Heart left ventricle (tissue), 13 donors: Measurements from ENCODE around the gene MAGEC1.

Experiments used
- POLR2A ChIP-seq, 2 donors: fragments of 450-650 bp; IDR thresholded peaks; one replicate each; pipeline ENCODE4 v1.6.1; 2017; ENCODE audit warnings: antibody characterized with exemption in 2 of 2, mild to moderate bottlenecking in 2 of 2, moderate library complexity in 2 of 2
- TF ChIP-seq, protein P1 (sequence below), 12 donors: fragments of 200-600 bp; sonication (generic) in 4 of 12; IDR thresholded peaks; one replicate each; pipeline versions ENCODE4 v1.5.0 to v1.8.0; 2018 to 2022; ENCODE audit warnings: antibody characterized with exemption in 12 of 12, mild to moderate bottlenecking in 5 of 12
- donor health status: ischemic (EF 13 %, LVEDD 7.1; RV severe dilation, severe dysfunction).
- donor health status: DM: no; HTN: yes; CAD: no.
- donor health status: DM: no; HTN: no; CAD: no.
- donor health status: ischemic (EF 25% LVEDD 6.9; RV normal size, moderate dysfunction).
- donor health status: ischemic (EF 25% LVEDD 5.7; RV mildly dilated, moderate dysfunction).
- donor health status: ischemic (EF 35%, LVEDD 5.7; RV mildly dilated, moderate dysfunction).
- donor health status: nonischemic (EF 11% LVEDD 7.7; RV severe dilation, severe dysfunction).
- donor health status: DM: yes; HTN: yes; CAD: no.
- donor health status: PGD.
- donor health status: ischemic (EF 29% LVEDD 5.4; RV normal size, mild dysfunction).
- donor health status: nonischemic (EF 23%, LVEDD 6.1; RV moderate dilation, normal function).

DNA sequence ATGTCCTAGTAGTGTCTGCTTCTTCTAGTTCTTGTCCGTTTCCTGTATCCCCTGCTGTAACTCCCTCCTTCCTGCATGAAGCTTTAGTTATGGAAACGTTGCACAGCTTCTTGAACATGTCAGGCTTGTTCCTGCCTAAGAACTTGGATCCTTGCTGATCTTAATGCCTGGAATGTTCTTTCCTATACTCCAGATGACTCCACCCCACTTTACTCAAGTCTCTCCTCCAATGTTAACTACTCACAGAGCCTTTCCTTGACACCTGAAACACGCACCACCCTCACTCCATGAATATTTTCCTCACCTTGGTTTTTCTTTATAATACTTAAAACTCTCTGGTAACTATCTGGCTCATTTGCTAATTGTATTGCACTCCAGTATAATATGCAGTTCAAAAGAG lies 46.2 kb upstream of the MAGEC1 start:
- TF ChIP-seq, protein P1, sequence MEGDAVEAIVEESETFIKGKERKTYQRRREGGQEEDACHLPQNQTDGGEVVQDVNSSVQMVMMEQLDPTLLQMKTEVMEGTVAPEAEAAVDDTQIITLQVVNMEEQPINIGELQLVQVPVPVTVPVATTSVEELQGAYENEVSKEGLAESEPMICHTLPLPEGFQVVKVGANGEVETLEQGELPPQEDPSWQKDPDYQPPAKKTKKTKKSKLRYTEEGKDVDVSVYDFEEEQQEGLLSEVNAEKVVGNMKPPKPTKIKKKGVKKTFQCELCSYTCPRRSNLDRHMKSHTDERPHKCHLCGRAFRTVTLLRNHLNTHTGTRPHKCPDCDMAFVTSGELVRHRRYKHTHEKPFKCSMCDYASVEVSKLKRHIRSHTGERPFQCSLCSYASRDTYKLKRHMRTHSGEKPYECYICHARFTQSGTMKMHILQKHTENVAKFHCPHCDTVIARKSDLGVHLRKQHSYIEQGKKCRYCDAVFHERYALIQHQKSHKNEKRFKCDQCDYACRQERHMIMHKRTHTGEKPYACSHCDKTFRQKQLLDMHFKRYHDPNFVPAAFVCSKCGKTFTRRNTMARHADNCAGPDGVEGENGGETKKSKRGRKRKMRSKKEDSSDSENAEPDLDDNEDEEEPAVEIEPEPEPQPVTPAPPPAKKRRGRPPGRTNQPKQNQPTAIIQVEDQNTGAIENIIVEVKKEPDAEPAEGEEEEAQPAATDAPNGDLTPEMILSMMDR (IDR thresholded peaks at IDR 0.05): no peak
- no peak for TF ChIP-seq POLR2A (IDR thresholded peaks at IDR 0.05)
